GM13977 (cell line): ENCODE results near the gene COMP.

Experiments used
- DNase-seq: peaks from one replicate; pipeline ENCODE4 v3.0.0; 2012; ENCODE audit warnings: low spot score
- CTCF ChIP-seq: IDR thresholded peaks from 2 replicates; pipeline ENCODE4 v1.5.1; 2012; ENCODE audit warnings: mild to moderate bottlenecking, control low read depth; ENCODE audit not compliant: insufficient read depth; ENCODE audit errors: extremely low read depth, missing control alignments
- in situ Hi-C: fragments of 300-500 bp; cut with MboI; formaldehyde crosslinking; loops from one replicate; pipeline ENCODE4 v1.12.0; 2022; ENCODE audit warnings: low sequenced_read_pairs, low pct_unique_long_range_greater_than_20kb, mixed read lengths, inconsistent platforms; ENCODE audit not compliant: unreplicated experiment

Gene COMP

GRCh38 chr19:18745012-18745735 is 45.9 kb downstream of the COMP start:
- in situ Hi-C loops: no loop called here
- DNase-seq: no peak
- no peak for TF ChIP-seq CTCF

GRCh38 chr19:18743784-18744418 is 47.2 kb downstream of the COMP start:
- no peak for TF ChIP-seq CTCF
- in situ Hi-C loops: no loop called here
- DNase-seq: no peak

- no peak for TF ChIP-seq CTCF
- in situ Hi-C loops: no loop called here
- DNase-seq: no peak
Measured at GRCh38 chr19:18742838-18743783, 48.0 kb downstream of the COMP start.

GRCh38 chr19:18742324-18742723 is 48.8 kb downstream of the COMP start:
- no peak for DNase-seq
- no peak for TF ChIP-seq CTCF
- in situ Hi-C loops: no loop called here

GRCh38 chr19:18741124-18742121 is 49.7 kb downstream of the COMP start:
- in situ Hi-C loops: no loop called here
- TF ChIP-seq CTCF: no peak
- DNase-seq: no peak
